ENCODE results near the gene PTPDC1.

The PTPDC1 gene

GRCh38 chr9:94142353-94142752, 58.1 kb downstream of the PTPDC1 start:
- no peak for DNase-seq

GRCh38 chr9:94144394-94144793, 60.1 kb downstream of the PTPDC1 start:
- DNase-seq: no peak

DNA sequence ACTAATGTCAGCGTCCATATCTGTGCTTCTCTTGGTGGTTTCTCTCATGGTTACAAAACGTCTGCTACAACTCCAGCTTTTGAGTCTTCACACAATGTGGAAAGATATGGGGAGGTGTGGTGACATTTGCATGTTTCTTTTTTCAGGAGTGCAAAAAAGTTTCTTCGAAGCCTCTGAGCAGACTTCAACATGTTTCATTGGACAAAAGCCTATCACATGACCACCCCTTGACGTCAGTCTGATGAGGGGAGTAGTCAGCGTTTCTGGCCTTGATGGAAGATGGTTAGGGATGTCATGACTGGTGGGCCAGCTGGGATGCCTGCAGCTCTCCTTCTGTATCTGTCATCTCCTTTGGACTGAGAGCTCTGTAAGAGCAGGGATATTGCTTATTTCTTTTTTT, 61.4 kb downstream of the PTPDC1 start:
- DNase-seq: no peak

- no peak for DNase-seq
Measured at GRCh38 chr9:94147776-94148175, 63.5 kb downstream of the PTPDC1 start.

- no peak for DNase-seq
Measured at GRCh38 chr9:94148419-94148818, 64.2 kb downstream of the PTPDC1 start.

GRCh38 chr9:94149696-94150095, 65.4 kb downstream of the PTPDC1 start:
- no peak for DNase-seq

DNA sequence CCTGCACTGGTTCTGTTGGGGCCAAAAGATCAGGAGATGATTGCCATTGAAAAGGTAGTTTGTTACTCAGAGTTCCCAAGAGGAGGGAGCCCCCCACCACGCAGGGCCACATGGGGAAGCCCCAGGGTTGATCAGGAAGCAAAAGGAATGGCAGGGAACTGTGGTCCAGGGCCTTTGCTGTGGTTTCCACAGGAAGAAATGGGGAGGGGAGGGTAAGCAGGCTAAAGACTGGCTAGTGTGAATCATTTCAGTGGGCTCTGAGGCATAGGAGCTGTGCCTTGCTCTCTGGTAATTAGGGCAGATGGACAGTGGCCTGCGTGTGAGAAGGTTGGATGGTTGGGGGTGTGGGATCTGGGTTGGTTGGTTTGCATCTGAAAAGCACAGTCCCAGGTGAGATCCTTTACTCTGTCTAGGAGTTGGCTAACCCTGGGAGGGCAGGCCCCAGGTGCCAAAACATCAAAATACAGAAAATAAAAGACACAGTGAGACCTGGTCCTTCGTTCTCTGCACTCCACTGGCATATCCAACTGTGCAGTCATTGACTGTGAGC, 66.1 kb downstream of the PTPDC1 start:
- DNase-seq: no peak

GRCh38 chr9:94150890-94151650, 66.8 kb downstream of the PTPDC1 start:
- no peak for DNase-seq

GRCh38 chr9:94153905-94154304, 69.6 kb downstream of the PTPDC1 start:
- no peak for DNase-seq

DNA sequence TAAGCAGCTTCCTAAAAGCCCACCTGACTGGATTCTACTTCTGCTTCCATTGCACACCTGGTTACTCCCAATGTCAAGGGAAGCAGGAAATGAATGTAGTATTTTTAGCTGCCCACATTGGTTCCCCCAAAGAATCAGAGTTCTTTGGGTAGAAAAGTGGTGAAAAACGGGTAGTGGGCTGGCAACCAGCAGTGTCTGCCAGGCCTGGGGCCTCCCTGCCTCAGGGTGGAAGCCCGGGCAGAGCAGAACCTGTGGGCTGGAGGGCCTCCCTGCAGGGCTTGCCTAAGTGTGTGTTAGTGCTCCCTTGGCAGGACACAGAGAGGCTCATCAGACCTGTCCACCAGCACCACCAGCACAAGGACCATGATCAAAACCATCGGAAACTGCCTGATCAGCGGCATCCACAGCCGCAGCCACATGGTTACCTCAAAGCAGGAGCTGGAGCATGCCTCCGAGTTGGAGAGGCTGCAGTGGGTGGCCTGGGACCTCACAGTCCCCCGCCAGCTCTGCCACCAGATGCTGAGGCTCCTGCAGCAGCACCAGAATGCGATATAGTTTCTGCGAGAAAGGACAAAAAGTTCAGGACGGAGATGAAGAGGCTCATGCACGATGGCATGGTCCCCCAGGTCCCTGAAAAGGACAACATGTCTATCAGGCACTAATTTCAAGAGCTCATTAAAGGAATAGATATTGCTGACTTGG, 72.2 kb downstream of the PTPDC1 start:
- no peak for DNase-seq

DNA sequence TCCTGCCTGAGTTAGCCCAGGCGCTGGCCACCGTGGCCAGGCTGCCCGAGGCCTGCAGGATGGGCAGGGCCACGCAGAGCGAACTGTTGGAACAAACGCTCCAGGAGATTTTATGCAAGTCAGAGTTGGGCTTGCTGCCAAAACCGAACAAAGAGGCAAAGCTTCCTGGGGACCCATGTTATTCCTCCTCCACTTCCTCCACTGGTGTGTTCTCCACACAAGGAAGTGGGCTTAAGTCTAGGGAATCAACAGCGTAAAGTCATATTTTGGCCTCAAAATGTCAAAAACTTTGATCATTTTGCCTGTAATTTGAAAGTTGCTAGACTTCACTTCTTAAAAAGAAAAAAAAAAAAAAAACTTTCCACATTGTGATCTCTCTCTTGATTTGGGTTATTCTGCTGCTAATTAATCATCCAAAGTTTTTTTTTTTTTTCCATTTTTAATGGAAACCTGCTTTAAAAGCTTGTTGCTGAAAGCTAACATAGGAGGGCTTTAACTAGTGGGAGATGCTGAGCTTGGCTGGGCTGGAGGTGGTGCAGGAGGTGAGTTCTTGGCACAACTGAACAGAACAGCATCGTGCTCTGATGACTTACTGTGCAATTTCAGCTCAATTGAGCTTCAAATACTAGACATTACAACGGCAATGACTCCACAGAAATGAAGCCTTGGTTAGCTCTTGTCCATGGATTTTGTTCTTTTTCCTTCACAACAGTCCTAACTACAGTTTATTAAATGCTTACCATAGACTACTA, 73.0 kb downstream of the PTPDC1 start:
- no peak for DNase-seq

All from CD4-positive, alpha-beta T cell treated with Interleukin-4 for 1 hour (primary cell).